Measurements from ENCODE around the gene KRTAP6-3.

The KRTAP6-3 gene, protein sequence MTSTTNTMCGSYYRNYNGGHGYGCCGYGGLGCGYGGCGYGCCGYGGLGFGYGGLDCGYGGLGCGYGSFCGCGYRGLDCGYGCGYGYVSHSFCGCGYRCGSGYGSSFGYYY

DNA sequence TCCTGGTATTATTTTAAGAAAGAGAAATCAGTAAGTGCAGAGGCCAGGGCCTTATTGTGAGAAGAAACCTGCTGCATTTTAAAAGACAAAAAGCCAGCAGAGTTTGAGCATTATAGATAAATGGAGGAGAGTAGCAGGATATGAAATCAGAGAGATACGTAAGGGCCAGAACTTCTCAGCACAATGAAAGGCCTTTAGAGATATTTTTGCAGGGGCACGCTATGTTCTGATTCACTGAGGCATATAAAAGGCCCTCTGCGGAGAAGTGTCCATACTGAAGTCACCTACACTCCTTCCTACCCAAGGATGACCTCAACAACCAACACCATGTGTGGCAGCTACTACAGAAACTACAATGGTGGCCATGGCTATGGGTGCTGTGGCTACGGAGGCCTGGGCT, at the start of gene KRTAP6-3:
TSS of gene KRTAP6-3 (plus strand) at position 301 of the 400 bp plus-strand sequence. CDS start at position 307, 6 bp downstream.
- Histone ChIP-seq H3K27me3 (ENCODE audit: control insufficient read depth, insufficient read depth, low read length) (no peaks in the 10 kb centered on the region), H3K27ac (ENCODE audit: low read depth, low read length) (no peak within 1 kb of the TSS), H3K4me3 (ENCODE audit: low read depth, low read length) (no peak within 1 kb of the TSS), H3K36me3 (ENCODE audit: control insufficient read depth, insufficient read depth, low read length) (no peaks in the 10 kb centered on the region), H3K9me3 (ENCODE audit: control insufficient read depth, insufficient read depth, low read length) (no peaks in the 10 kb centered on the region), H3K4me1 (ENCODE audit: control insufficient read depth, insufficient read depth, low read length) (no peaks in the 10 kb centered on the region), H3K9ac (ENCODE audit: low read depth, low read length) (no peak within 1 kb of the TSS)

DNA sequence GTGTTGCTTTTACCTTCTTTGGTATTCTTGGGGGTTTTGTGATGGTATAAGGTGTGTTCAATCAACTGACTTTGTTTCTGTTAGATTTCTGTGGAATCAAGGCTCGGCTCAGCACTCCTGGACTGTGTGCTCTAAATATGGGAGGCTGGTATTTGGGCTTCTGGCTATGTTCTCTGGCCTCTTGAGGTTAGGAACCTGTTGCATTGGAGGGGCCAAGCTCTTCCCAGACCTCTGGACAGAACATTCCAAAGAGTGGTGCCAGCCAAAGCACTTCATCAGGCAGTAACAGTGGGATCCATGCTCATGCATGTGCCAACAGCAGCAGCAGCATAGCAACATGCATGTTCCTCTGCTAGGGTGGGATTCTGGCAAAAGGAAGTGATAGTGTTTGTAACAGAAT, 39.5 kb upstream of the KRTAP6-3 start:
- Histone ChIP-seq H3K36me3 (ENCODE audit: control insufficient read depth, insufficient read depth, low read length) (no peaks in the 10 kb centered on the region), H3K27ac (ENCODE audit: low read depth, low read length) (no peak overlapping the region), H3K27me3 (ENCODE audit: control insufficient read depth, insufficient read depth, low read length) (no peaks in the 10 kb centered on the region), H3K4me1 (ENCODE audit: control insufficient read depth, insufficient read depth, low read length) (no peaks in the 10 kb centered on the region), H3K9ac (ENCODE audit: low read depth, low read length) (no peak overlapping the region), H3K9me3 (ENCODE audit: control insufficient read depth, insufficient read depth, low read length) (no peaks in the 10 kb centered on the region), H3K4me3 (ENCODE audit: low read depth, low read length) (no peak overlapping the region)

DNA sequence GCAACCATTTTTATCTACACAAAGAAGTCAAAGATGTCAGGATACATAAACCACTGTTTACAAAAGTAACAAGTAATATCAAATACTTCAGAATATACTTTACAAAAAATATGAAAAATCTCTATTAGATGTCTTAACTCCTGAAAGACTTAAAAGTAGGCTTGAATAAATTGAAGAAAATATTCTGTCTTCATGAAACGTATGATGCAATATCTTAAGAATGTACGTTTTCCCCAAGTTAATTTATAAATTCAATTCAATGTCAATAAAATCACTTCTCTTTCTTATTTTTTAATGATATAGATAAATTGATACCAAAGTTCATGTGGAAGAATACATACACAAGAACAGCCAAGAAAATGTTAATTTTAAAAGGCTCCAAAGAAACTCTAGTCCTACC, 37.1 kb upstream of the KRTAP6-3 start:
- H3K27ac ChIP-seq (ENCODE audit: low read depth, low read length): no peak overlapping the region
- no peak overlapping the region for H3K9ac ChIP-seq (ENCODE audit: low read depth, low read length)
- H3K4me3 ChIP-seq (ENCODE audit: low read depth, low read length): no peak overlapping the region
- no peaks in the 10 kb centered on the region for H3K36me3 ChIP-seq (ENCODE audit: control insufficient read depth, insufficient read depth, low read length)
- H3K27me3 ChIP-seq (ENCODE audit: control insufficient read depth, insufficient read depth, low read length): no peaks in the 10 kb centered on the region
- no peaks in the 10 kb centered on the region for H3K4me1 ChIP-seq (ENCODE audit: control insufficient read depth, insufficient read depth, low read length)
- no peaks in the 10 kb centered on the region for H3K9me3 ChIP-seq (ENCODE audit: control insufficient read depth, insufficient read depth, low read length)

DNA sequence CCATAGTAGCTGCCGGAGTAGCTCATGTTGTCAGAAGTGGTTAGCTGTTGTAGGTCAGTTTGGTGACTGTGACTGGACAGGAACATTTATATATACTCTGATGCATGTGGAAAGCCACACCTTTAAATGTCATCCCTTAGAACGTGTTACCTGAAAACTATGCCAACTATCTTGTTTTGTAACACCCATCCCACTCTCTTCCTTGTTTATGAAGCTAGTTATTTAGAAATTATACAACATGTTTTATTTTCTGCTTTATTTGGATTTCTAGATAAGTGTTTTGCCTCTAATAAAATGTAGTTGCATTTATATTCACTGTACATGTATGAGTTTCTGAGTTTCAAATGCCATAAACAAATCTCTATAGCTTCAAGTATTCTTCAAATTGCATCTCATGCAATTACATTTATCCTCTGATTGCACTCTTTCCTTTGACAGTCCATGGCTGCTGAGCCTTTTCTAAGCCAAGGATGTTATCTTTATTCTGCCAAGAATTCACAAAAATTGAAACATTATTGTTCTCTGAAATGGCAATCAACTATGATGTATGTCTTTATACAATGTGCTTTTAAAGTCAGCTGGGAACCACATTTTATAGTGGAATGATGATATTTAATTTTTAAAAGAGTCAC, 30.9 kb upstream of the KRTAP6-3 start, which contains the start of gene KRTAP19-7:
TSS of gene KRTAP19-7 (minus strand) at position 51 of the 632 bp plus-strand sequence. CDS start at position 26, 25 bp downstream.
- H3K27ac ChIP-seq (ENCODE audit: low read depth, low read length): no peak within 1 kb of the TSS
- H3K27me3 ChIP-seq (ENCODE audit: control insufficient read depth, insufficient read depth, low read length): no peaks in the 10 kb centered on the region
- no peaks in the 10 kb centered on the region for H3K9me3 ChIP-seq (ENCODE audit: control insufficient read depth, insufficient read depth, low read length)
- H3K9ac ChIP-seq (ENCODE audit: low read depth, low read length): no peak within 1 kb of the TSS
- H3K36me3 ChIP-seq (ENCODE audit: control insufficient read depth, insufficient read depth, low read length): no peaks in the 10 kb centered on the region
- no peaks in the 10 kb centered on the region for H3K4me1 ChIP-seq (ENCODE audit: control insufficient read depth, insufficient read depth, low read length)
- H3K4me3 ChIP-seq (ENCODE audit: low read depth, low read length): no peak within 1 kb of the TSS

DNA sequence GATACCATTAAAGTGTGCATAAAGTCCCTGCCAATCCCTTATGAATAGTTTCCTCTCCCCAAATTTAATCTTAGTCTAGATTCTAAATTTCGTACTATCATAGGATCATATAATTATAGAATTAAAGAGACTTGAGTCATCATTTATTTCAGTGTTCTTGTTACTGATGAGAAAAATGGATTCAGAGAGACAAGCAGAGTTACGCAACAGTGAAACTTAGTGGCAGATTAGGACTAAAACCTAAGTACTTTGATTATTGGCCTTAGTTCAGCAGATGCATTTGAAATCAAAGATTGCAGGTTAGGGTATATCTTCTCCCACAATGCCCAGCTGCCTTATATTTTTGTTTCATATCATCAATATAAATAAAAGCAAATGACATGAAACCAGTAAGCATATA, 30.3 kb upstream of the KRTAP6-3 start:
- Histone ChIP-seq H3K4me3 (ENCODE audit: low read depth, low read length) (no peak overlapping the region), H3K27ac (ENCODE audit: low read depth, low read length) (no peak overlapping the region), H3K27me3 (ENCODE audit: control insufficient read depth, insufficient read depth, low read length) (no peaks in the 10 kb centered on the region), H3K36me3 (ENCODE audit: control insufficient read depth, insufficient read depth, low read length) (no peaks in the 10 kb centered on the region), H3K9me3 (ENCODE audit: control insufficient read depth, insufficient read depth, low read length) (no peaks in the 10 kb centered on the region), H3K4me1 (ENCODE audit: control insufficient read depth, insufficient read depth, low read length) (no peaks in the 10 kb centered on the region), H3K9ac (ENCODE audit: low read depth, low read length) (no peak overlapping the region)

DNA sequence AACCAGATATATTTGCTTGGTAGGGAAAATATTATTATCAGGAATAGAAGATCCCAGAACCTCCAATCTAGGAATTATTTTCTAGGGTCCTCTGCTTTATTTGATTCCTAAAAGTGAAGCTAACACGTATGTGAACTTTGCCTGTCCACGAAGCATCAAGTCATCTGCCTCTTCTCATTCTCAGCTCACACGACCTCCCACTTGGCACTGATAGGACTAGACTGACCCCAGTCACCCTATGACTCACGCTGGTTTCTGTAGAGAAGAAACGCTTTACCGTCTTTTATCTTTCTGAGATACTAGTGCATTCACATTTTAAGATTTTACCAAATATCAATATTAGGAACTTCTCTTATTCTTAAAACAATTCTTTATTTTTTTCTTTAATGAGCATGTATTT, 29.2 kb upstream of the KRTAP6-3 start:
- Histone ChIP-seq H3K27ac (ENCODE audit: low read depth, low read length) (no peak overlapping the region), H3K9ac (ENCODE audit: low read depth, low read length) (no peak overlapping the region), H3K27me3 (ENCODE audit: control insufficient read depth, insufficient read depth, low read length) (no peaks in the 10 kb centered on the region), H3K4me3 (ENCODE audit: low read depth, low read length) (no peak overlapping the region), H3K4me1 (ENCODE audit: control insufficient read depth, insufficient read depth, low read length) (no peaks in the 10 kb centered on the region), H3K9me3 (ENCODE audit: control insufficient read depth, insufficient read depth, low read length) (no peaks in the 10 kb centered on the region), H3K36me3 (ENCODE audit: control insufficient read depth, insufficient read depth, low read length) (no peaks in the 10 kb centered on the region)

DNA sequence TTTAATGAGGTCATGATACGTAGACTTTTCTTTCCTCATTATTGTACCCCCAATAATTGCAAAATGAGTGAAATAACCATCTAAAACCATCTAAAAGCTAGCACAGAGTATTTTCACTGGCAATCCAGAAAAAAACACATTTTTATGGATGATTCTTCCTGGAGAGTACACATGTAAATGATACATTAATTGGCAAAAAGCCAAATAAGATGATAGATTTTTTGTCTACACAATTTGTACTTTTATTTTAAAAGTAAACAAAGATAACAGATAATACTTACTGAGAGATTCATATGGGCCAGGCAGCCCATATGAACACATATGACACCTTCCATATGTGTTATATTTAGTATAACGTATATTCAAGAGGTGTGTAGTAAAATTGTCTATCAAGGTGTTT, 28.6 kb upstream of the KRTAP6-3 start:
- H3K9ac ChIP-seq (ENCODE audit: low read depth, low read length): no peak overlapping the region
- no peaks in the 10 kb centered on the region for H3K4me1 ChIP-seq (ENCODE audit: control insufficient read depth, insufficient read depth, low read length)
- no peaks in the 10 kb centered on the region for H3K9me3 ChIP-seq (ENCODE audit: control insufficient read depth, insufficient read depth, low read length)
- no peak overlapping the region for H3K27ac ChIP-seq (ENCODE audit: low read depth, low read length)
- H3K36me3 ChIP-seq (ENCODE audit: control insufficient read depth, insufficient read depth, low read length): no peaks in the 10 kb centered on the region
- no peak overlapping the region for H3K4me3 ChIP-seq (ENCODE audit: low read depth, low read length)
- no peaks in the 10 kb centered on the region for H3K27me3 ChIP-seq (ENCODE audit: control insufficient read depth, insufficient read depth, low read length)

DNA sequence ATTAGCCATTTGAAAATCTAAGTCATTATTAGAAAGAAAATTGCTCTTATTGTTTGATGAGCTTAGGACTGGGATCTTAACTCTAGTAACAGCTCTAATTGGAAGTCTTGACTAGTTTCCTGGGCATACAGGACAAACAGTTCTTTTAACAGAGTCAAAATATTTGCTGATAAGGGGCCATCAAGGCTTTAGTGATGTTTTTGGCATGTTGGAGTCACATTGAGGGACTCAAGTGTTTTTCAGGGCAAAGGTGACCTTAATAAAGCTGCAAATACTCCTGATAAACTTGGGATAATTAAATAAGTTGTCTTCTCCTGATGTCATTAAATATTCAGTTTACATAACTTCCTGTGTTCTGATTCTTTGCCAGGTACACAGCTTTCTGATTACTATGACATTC, 24.6 kb upstream of the KRTAP6-3 start:
- Histone ChIP-seq H3K4me3 (ENCODE audit: low read depth, low read length) (no peak overlapping the region), H3K9me3 (ENCODE audit: control insufficient read depth, insufficient read depth, low read length) (no peaks in the 10 kb centered on the region), H3K27me3 (ENCODE audit: control insufficient read depth, insufficient read depth, low read length) (no peaks in the 10 kb centered on the region), H3K9ac (ENCODE audit: low read depth, low read length) (no peak overlapping the region), H3K36me3 (ENCODE audit: control insufficient read depth, insufficient read depth, low read length) (no peaks in the 10 kb centered on the region), H3K4me1 (ENCODE audit: control insufficient read depth, insufficient read depth, low read length) (no peaks in the 10 kb centered on the region), H3K27ac (ENCODE audit: low read depth, low read length) (no peak overlapping the region)

DNA sequence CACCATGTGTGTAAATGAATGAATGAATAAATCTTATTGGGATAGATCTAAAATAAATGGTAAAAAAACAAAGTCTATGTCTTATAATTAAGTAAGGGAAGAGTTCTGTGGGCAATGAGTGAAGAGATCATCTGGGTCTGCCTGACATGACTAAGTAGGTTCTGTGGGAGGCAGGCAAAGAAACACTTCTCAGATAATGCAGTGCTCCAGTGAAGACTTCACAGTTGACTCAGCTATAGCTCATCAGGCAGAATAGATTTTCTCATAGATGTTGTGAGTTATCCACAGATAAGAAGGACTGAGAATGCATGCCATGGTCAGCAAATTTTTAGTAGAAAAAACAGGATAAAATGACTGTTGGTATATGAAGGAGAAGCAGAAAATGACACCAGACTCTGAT, 14.5 kb upstream of the KRTAP6-3 start:
- no peak overlapping the region for H3K4me3 ChIP-seq (ENCODE audit: low read depth, low read length)
- H3K4me1 ChIP-seq (ENCODE audit: control insufficient read depth, insufficient read depth, low read length): no peaks in the 10 kb centered on the region
- H3K36me3 ChIP-seq (ENCODE audit: control insufficient read depth, insufficient read depth, low read length): no peaks in the 10 kb centered on the region
- H3K9ac ChIP-seq (ENCODE audit: low read depth, low read length): no peak overlapping the region
- H3K9me3 ChIP-seq (ENCODE audit: control insufficient read depth, insufficient read depth, low read length): no peaks in the 10 kb centered on the region
- H3K27ac ChIP-seq (ENCODE audit: low read depth, low read length): no peak overlapping the region
- H3K27me3 ChIP-seq (ENCODE audit: control insufficient read depth, insufficient read depth, low read length): no peaks in the 10 kb centered on the region

DNA sequence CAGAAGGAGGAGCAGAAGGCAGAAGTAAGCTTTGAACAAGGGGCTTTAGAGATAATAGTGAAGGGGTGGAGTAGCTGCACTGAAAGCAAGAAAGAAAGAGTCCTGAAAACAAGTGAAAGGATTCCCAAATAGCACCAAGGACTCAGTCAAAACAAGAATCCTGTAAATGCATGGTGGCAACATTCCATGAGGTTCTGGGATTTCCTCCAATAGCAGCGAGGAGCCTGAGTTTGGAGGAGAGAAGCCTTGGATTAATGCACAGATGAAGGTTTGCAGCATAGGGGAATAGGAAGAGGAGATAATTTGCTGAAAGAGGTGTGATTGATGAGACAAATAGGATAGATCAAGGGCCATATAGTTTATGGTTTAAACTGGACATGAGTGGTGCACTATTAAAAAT, 12.9 kb upstream of the KRTAP6-3 start:
- no peak overlapping the region for H3K4me3 ChIP-seq (ENCODE audit: low read depth, low read length)
- H3K9me3 ChIP-seq (ENCODE audit: control insufficient read depth, insufficient read depth, low read length): no peaks in the 10 kb centered on the region
- no peaks in the 10 kb centered on the region for H3K4me1 ChIP-seq (ENCODE audit: control insufficient read depth, insufficient read depth, low read length)
- no peak overlapping the region for H3K27ac ChIP-seq (ENCODE audit: low read depth, low read length)
- H3K36me3 ChIP-seq (ENCODE audit: control insufficient read depth, insufficient read depth, low read length): no peaks in the 10 kb centered on the region
- no peaks in the 10 kb centered on the region for H3K27me3 ChIP-seq (ENCODE audit: control insufficient read depth, insufficient read depth, low read length)
- H3K9ac ChIP-seq (ENCODE audit: low read depth, low read length): no peak overlapping the region

DNA sequence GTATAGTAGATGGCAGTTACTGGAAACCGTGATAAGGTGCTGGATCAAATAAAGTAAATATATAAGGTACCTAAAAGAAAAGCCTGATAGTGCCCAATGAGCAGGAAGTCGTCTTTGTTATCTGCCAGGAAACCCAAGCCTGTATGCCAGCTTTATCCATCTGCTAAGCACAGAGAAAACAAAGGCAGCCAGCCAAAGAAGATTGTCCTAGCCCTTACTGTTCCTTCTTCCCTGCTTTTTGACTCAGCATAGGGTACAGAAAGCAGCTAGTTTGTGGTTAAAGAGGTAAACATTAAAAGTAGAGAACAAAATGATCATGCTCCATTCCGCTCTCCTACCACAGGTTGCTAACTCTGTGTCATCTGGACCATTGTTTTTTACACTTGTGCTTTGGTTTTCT, 12.1 kb upstream of the KRTAP6-3 start:
- H3K27ac ChIP-seq (ENCODE audit: low read depth, low read length): no peak overlapping the region
- no peaks in the 10 kb centered on the region for H3K9me3 ChIP-seq (ENCODE audit: control insufficient read depth, insufficient read depth, low read length)
- no peak overlapping the region for H3K4me3 ChIP-seq (ENCODE audit: low read depth, low read length)
- H3K9ac ChIP-seq (ENCODE audit: low read depth, low read length): no peak overlapping the region
- H3K4me1 ChIP-seq (ENCODE audit: control insufficient read depth, insufficient read depth, low read length): no peaks in the 10 kb centered on the region
- H3K27me3 ChIP-seq (ENCODE audit: control insufficient read depth, insufficient read depth, low read length): no peaks in the 10 kb centered on the region
- no peaks in the 10 kb centered on the region for H3K36me3 ChIP-seq (ENCODE audit: control insufficient read depth, insufficient read depth, low read length)

Data from HUES48 (cell line).